Activated T-cell treated with anti-CD3 and anti-CD28 coated beads, Interleukin-2, amount 50 U/mL, for 48 hours (primary cell): ENCODE data around the gene PARVB.
"Not testable (repeated sequence)": the region's sequence is repeated elsewhere in the genome, so short reads cannot be mapped to it uniquely, and the experiment has no call there.

Experiments
- DNase-seq, 2 experiments: peaks; one replicate each; pipeline ENCODE4 v3.0.0-alpha.2; 2020

Gene PARVB

GRCh38 chr22:44090571-44090905 is 66.4 kb downstream of the PARVB start:
- no peak for DNase-seq

GRCh38 chr22:44091021-44091721 is 67.1 kb downstream of the PARVB start:
- DNase-seq: peak; percentile 41 to 43

GRCh38 chr22:44091751-44092150 is 67.6 kb downstream of the PARVB start:
- DNase-seq: no peak

GRCh38 chr22:44092636-44093220 is 68.6 kb downstream of the PARVB start:
- no peak for DNase-seq

GRCh38 chr22:44093791-44094190 is 69.7 kb downstream of the PARVB start:
- DNase-seq: no peak

- DNase-seq: no peak
Observed at GRCh38 chr22:44094751-44095302, 70.7 kb downstream of the PARVB start.

- DNase-seq: no peak
Observed at GRCh38 chr22:44096736-44097135, 72.6 kb downstream of the PARVB start.

GRCh38 chr22:44097263-44098020 is 73.3 kb downstream of the PARVB start:
- no peak for DNase-seq

GRCh38 chr22:44098021-44098739 is 74.1 kb downstream of the PARVB start:
- DNase-seq: no peak

GRCh38 chr22:44098966-44099530 is 74.9 kb downstream of the PARVB start:
- DNase-seq: no peak

- DNase-seq: no peak
Observed at GRCh38 chr22:44099696-44100095, 75.6 kb downstream of the PARVB start.

- no peak for DNase-seq
Observed at GRCh38 chr22:44100411-44100810, 76.3 kb downstream of the PARVB start.

GRCh38 chr22:44102121-44102520 is 78.0 kb downstream of the PARVB start:
- DNase-seq: no peak

GRCh38 chr22:44102856-44103255 is 78.8 kb downstream of the PARVB start:
- no peak for DNase-seq

- DNase-seq: no peak
Observed at GRCh38 chr22:44103735-44104480, 79.8 kb downstream of the PARVB start.

- peak in 1 of 2 experiments; percentile 31 for DNase-seq
Observed at GRCh38 chr22:44107340-44107739, 83.2 kb downstream of the PARVB start.

GRCh38 chr22:44108076-44108475 is 84.0 kb downstream of the PARVB start:
- no peak for DNase-seq

GRCh38 chr22:44108806-44109385 is 84.8 kb downstream of the PARVB start:
- no peak for DNase-seq

GRCh38 chr22:44109416-44109815 is 85.3 kb downstream of the PARVB start:
- DNase-seq: no peak

GRCh38 chr22:44110656-44111055 is 86.6 kb downstream of the PARVB start:
- DNase-seq: not testable (repeated sequence)

- DNase-seq: no peak
Observed at GRCh38 chr22:44111562-44112155, 87.6 kb downstream of the PARVB start.
